SK-N-SH (cell line): ENCODE data around the gene OR5T2. TPM values are rescaled to one million over a fixed set of nuclear protein-coding genes. Genes with fewer than 3 reads are reported as not detected.

Source experiments
- CTCF ChIA-PET: fragments of 300-600, 350-600 bp; formaldehyde crosslinking; extraction: SDS; loops from one replicate; lab custom pipeline; 2021; lab: Yijun Ruan, JAX
- POLR2A ChIA-PET: fragments of 350-600 bp; sonication (Branson Sonifier 250); formaldehyde crosslinking; extraction: SDS; loops from one replicate; lab custom pipeline; 2020; ENCODE audit warnings: antibody characterized with exemption, inconsistent platforms; lab: Yijun Ruan, JAX
- DNase-seq: peaks from one replicate; pipeline ENCODE4 v3.0.0; 2012
- H2AFZ ChIP-seq: fragments of 200-600 bp; sonication (generic); 2 replicates; pipeline ENCODE4 v1.8.1; 2016; ENCODE audit warnings: antibody characterized with exemption, mild to moderate bottlenecking, low read depth
- H3F3A ChIP-seq: fragments of 200-600 bp; sonication (generic); replicated peaks from 2 replicates; pipeline ENCODE3; 2016; ENCODE audit warnings: antibody characterized with exemption, mild to moderate bottlenecking; ENCODE audit not compliant: insufficient read depth
- H3K27ac ChIP-seq, 2 experiments: fragments of 200-500 bp in 1 of 2; fragments of 200-600 bp in 1 of 2; sonication (Bioruptor generic) in 1 of 2; sonication (generic), shearing (Covaris generic) in 1 of 2; 2 replicates each; pipeline versions ENCODE4 v1.5.1 to v1.6.1; 2014 to 2016; ENCODE audit warnings: low read depth in 2 of 2, inconsistent platforms in 1 of 2, low read length in 1 of 2, mild to moderate bottlenecking in 1 of 2, mixed read lengths in 1 of 2
- H3K27me3 ChIP-seq: fragments of 200-600 bp; sonication (generic), shearing (Covaris generic); 2 replicates; pipeline ENCODE4 v1.6.1; 2016; ENCODE audit warnings: mixed run types; ENCODE audit not compliant: insufficient read depth
- H3K36me3 ChIP-seq, 2 experiments: fragments of 200-500 bp in 1 of 2; fragments of 200-600 bp in 1 of 2; sonication (Bioruptor generic) in 1 of 2; sonication (generic) in 1 of 2; replicated peaks in 1 of 2; 2 replicates each; pipeline versions ENCODE3 to v1.5.1; 2014 to 2016; ENCODE audit warnings: low read length in 1 of 2, mild to moderate bottlenecking in 1 of 2; ENCODE audit not compliant: insufficient read depth in 2 of 2, control insufficient read depth in 1 of 2
- H3K4me1 ChIP-seq, 2 experiments: fragments of 200-500 bp in 1 of 2; fragments of 200-600 bp in 1 of 2; sonication (Bioruptor generic) in 1 of 2; sonication (generic), shearing (Covaris generic) in 1 of 2; 2 replicates each; pipeline versions ENCODE4 v1.5.1 to v1.6.1; 2014 to 2016; ENCODE audit warnings: low read depth in 1 of 2, low read length in 1 of 2, mixed run types in 1 of 2; ENCODE audit not compliant: insufficient read depth in 2 of 2, control insufficient read depth in 1 of 2
- H3K4me2 ChIP-seq: fragments of 200-600 bp; sonication (generic), shearing (Covaris generic); 2 replicates; pipeline ENCODE4 v1.6.1; 2017; ENCODE audit warnings: mixed run types
- H3K4me3 ChIP-seq, 2 experiments: fragments of 200-500 bp in 1 of 2; fragments of 200-600 bp in 1 of 2; sonication (Bioruptor generic) in 1 of 2; sonication (generic), shearing (Covaris generic) in 1 of 2; 2 replicates each; pipeline versions ENCODE4 v1.5.1 to v1.8.1; 2014 to 2016; ENCODE audit warnings: low read depth in 2 of 2, inconsistent platforms in 1 of 2, low read length in 1 of 2, mild to moderate bottlenecking in 1 of 2, mixed read lengths in 1 of 2, moderate library complexity in 1 of 2
- H3K79me2 ChIP-seq: fragments of 200-600 bp; sonication (generic); 2 replicates; pipeline ENCODE4 v1.8.1; 2017; ENCODE audit warnings: mild to moderate bottlenecking; ENCODE audit not compliant: insufficient read depth
- H3K9ac ChIP-seq: fragments of 200-600 bp; sonication (generic); 2 replicates; pipeline ENCODE4 v1.6.1; 2017; ENCODE audit warnings: mixed run types
- H3K9me2 ChIP-seq: fragments of 200-600 bp; sonication (generic); 2 replicates; pipeline ENCODE4 v1.6.1; 2017; ENCODE audit warnings: mixed run types
- H3K9me3 ChIP-seq: fragments of 200-600 bp; sonication (generic); 2 replicates; pipeline ENCODE4 v1.6.1; 2017; ENCODE audit warnings: mixed run types, mild to moderate bottlenecking, moderate library complexity
- H4K20me1 ChIP-seq: fragments of 200-600 bp; sonication (generic); 2 replicates; pipeline ENCODE4 v1.6.1; 2017; ENCODE audit warnings: mild to moderate bottlenecking, mixed run types; ENCODE audit not compliant: insufficient read depth
- CHD2 ChIP-seq: fragments of 150-350 bp; IDR thresholded peaks from 2 replicates; pipeline ENCODE4 v1.6.1; 2018; ENCODE audit warnings: low read length; ENCODE audit not compliant: partially characterized antibody
- CTCF ChIP-seq: fragments of 200-600 bp; sonication (generic); IDR thresholded peaks from 2 replicates; pipeline ENCODE4 v1.6.1; 2017; ENCODE audit warnings: antibody characterized with exemption, mild to moderate bottlenecking, moderate library complexity
- EP300 ChIP-seq, 2 experiments: IDR thresholded peaks; 2 replicates each; pipeline versions ENCODE4 v1.4.0 to v1.6.1; 2012; ENCODE audit warnings: borderline replicate concordance in 1 of 2, low read depth in 1 of 2, low read length in 1 of 2
- EZH2phosphoT487 ChIP-seq: fragments of 200-600 bp; sonication (generic); IDR thresholded peaks from 2 replicates; pipeline ENCODE4 v1.6.1; 2017; ENCODE audit warnings: low read depth, mixed run types, mild to moderate bottlenecking, antibody characterized with exemption, moderate library complexity, borderline replicate concordance
- FOXM1 ChIP-seq: IDR thresholded peaks from 2 replicates; pipeline ENCODE4 v1.4.0; 2012; ENCODE audit warnings: low read depth, mild to moderate bottlenecking
- GABPA ChIP-seq: IDR thresholded peaks from 2 replicates; pipeline ENCODE4 v1.4.0; 2012; ENCODE audit warnings: low read depth, mild to moderate bottlenecking
- GATA2 ChIP-seq: sonication (generic); formaldehyde crosslinking; IDR thresholded peaks from 2 replicates; pipeline ENCODE4 v1.5.0; 2020; ENCODE audit warnings: mild to moderate bottlenecking, missing genetic modification reagents
- IRF3 ChIP-seq: fragments of 150-350 bp; IDR thresholded peaks from 2 replicates; pipeline ENCODE4 v1.6.1; 2016; ENCODE audit warnings: mild to moderate bottlenecking, low read depth, low read length
- MAX ChIP-seq: IDR thresholded peaks from 2 replicates; pipeline ENCODE4 v1.4.0; 2012; ENCODE audit warnings: low read depth
- MEF2A ChIP-seq: IDR thresholded peaks from 2 replicates; pipeline ENCODE4 v1.4.0; 2012; ENCODE audit warnings: low read depth, borderline replicate concordance
- NFIC ChIP-seq: IDR thresholded peaks from 2 replicates; pipeline ENCODE4 v1.4.0; 2012; ENCODE audit warnings: borderline replicate concordance
- NRF1 ChIP-seq: IDR thresholded peaks from 2 replicates; pipeline ENCODE4 v1.6.1; 2012; ENCODE audit warnings: low read depth, mild to moderate bottlenecking, low read length
- PBX3 ChIP-seq: IDR thresholded peaks from 2 replicates; pipeline ENCODE4; 2012
- POLR2AphosphoS5 ChIP-seq: IDR thresholded peaks from 2 replicates; pipeline ENCODE4 v1.6.1; 2012; ENCODE audit warnings: low read depth, low read length
- RAD21 ChIP-seq: IDR thresholded peaks from 2 replicates; pipeline ENCODE4 v1.6.1; 2012; ENCODE audit warnings: mild to moderate bottlenecking, low read length
- RCOR1 ChIP-seq: fragments of 150-350 bp; IDR thresholded peaks from 2 replicates; pipeline ENCODE4 v1.6.1; 2017; ENCODE audit warnings: antibody characterized with exemption, low read length
- REST ChIP-seq: IDR thresholded peaks from 2 replicates; pipeline ENCODE4 v1.6.1; 2012; ENCODE audit warnings: mild to moderate bottlenecking, low read depth, low read length, moderate library complexity
- RXRA ChIP-seq: IDR thresholded peaks from 2 replicates; pipeline ENCODE4 v1.4.0; 2012; ENCODE audit warnings: low read depth, mild to moderate bottlenecking, borderline replicate concordance
- TAF1 ChIP-seq: IDR thresholded peaks from 2 replicates; pipeline ENCODE4 v1.6.1; 2012; ENCODE audit warnings: low read depth, mild to moderate bottlenecking, low read length, moderate library complexity, borderline replicate concordance
- TCF12 ChIP-seq: IDR thresholded peaks from 2 replicates; pipeline ENCODE4 v1.4.0; 2012
- WGBS: methylation state at CpG from one replicate; pipeline ENCODE4 v1.1.6; 2017; ENCODE audit warnings: low lambda C conversion rate; 5-methylcytosine and 5-hydroxymethylcytosine counted together
- polyA plus RNA-seq, 3 experiments: library from polyadenylated mRNA; depleted of rRNA; stranded (reverse); fragments of >200 nt; gene quantifications; 2 replicates each; pipeline ENCODE4 v1.2.3, GENCODE V29; 2012

The OR5T2 gene
- polyA plus RNA-seq, 1 of the 3 experiments (the other 2 are of a cell fraction): not detected

- Histone ChIP-seq H3K9me2 (no peaks in the 10 kb centered on the region), H3K27me3 (no peaks in the 10 kb centered on the region), H3K79me2 (no peaks in the 10 kb centered on the region), H3K36me3 (no peaks in the 10 kb centered on the region), H4K20me1 (no peaks in the 10 kb centered on the region), H3K4me3 (no peak overlapping the region), H3K27ac (no peak overlapping the region), H2AFZ (no peak overlapping the region), H3K4me2 (no peak overlapping the region), H3K9me3 (no peaks in the 10 kb centered on the region), H3K4me1 (no peaks in the 10 kb centered on the region), H3K9ac (no peak overlapping the region), H3F3A (no peaks in the 10 kb centered on the region)
- WGBS: 0% methylated on average over 1 of the region's 1 CpG
- CTCF ChIA-PET: no interaction called here
- TF ChIP-seq PBX3 (no peak), MAX (no peak), MEF2A (no peak), GABPA (no peak), FOXM1 (no peak), GATA2 (no peak)
- POLR2A ChIA-PET: no interaction called here
- DNase-seq: no peak
Measured at GRCh38 chr11:56207790-56208189, 26.3 kb downstream of the OR5T2 start.

- DNase-seq: no peak
- Histone ChIP-seq H3K36me3 (no peaks in the 10 kb centered on the region), H3K27ac (no peak overlapping the region), H3K9me2 (no peaks in the 10 kb centered on the region), H3K4me3 (no peak overlapping the region), H3F3A (no peaks in the 10 kb centered on the region), H3K4me2 (no peak overlapping the region), H4K20me1 (no peaks in the 10 kb centered on the region), H2AFZ (no peak overlapping the region), H3K9ac (no peak overlapping the region), H3K9me3 (no peaks in the 10 kb centered on the region), H3K79me2 (no peaks in the 10 kb centered on the region), H3K4me1 (no peaks in the 10 kb centered on the region), H3K27me3 (no peaks in the 10 kb centered on the region)
- POLR2A ChIA-PET: no interaction called here
- TF ChIP-seq NFIC (no peak), TCF12 (no peak), CHD2 (no peak), EZH2phosphoT487 (no peak), RAD21 (no peak), NRF1 (no peak), CTCF (no peak), POLR2AphosphoS5 (no peak), IRF3 (no peak), EP300 (IDR thresholded peaks at IDR 0.05; ENCODE audit: borderline replicate concordance in 1 of 2, low read depth in 1 of 2, low read length in 1 of 2) (no peak), TAF1 (no peak), RCOR1 (no peak), MAX (no peak), REST (no peak), GATA2 (no peak), RXRA (no peak)
- 1% methylated on average over 2 of the region's 2 CpGs for WGBS
- CTCF ChIA-PET: no interaction called here
Measured at GRCh38 chr11:56197367-56197766, 36.7 kb downstream of the OR5T2 start.
